SH-SY5Y (cell line): Measurements from ENCODE around the gene DENND10.

Source experiments
- GATA2 ChIP-seq: IDR thresholded peaks from 2 replicates; pipeline ENCODE4 v1.6.1; 2011; ENCODE audit warnings: mild to moderate bottlenecking, low read depth, low read length
- GATA3 ChIP-seq: IDR thresholded peaks from 2 replicates; pipeline ENCODE4 v1.6.1; 2011; ENCODE audit warnings: low read depth, mild to moderate bottlenecking, low read length, moderate library complexity

GRCh38 chr10:119139464-119140067 lies 35.7 kb downstream of the DENND10 start:
- TF ChIP-seq GATA3 = no peak
- TF ChIP-seq GATA2 = no peak
